ENCODE measurements around the gene PKMYT1.

Gene PKMYT1

GRCh38 chr16:2981899-2982250 lies 1.6 kb upstream of the PKMYT1 start:
- peak overlapping the region; percentile 82 for H3K27ac ChIP-seq (ENCODE audit: low read depth, low read length)
- no CpG with 5 or more reads among the region's 4 CpGs for WGBS (ENCODE audit: extremely low coverage, insufficient coverage, low lambda C conversion rate)

GRCh38 chr16:2981177-2981898 lies 1.1 kb upstream of the PKMYT1 start:
- no peak overlapping the region for H2BK15ac ChIP-seq (replicated peaks; ENCODE audit: low read depth)
- peak overlapping the region; percentile 96 for H3K18ac ChIP-seq (ENCODE audit: low read length)
- H3K27me3 ChIP-seq (ENCODE audit: insufficient read depth, low read length, poor library complexity), result no peaks in the 10 kb centered on the region
- peak overlapping the region; percentile 99 for H3K56ac ChIP-seq (ENCODE audit: low read length)
- no peak overlapping the region for H3K4me3 ChIP-seq (ENCODE audit: low read length)
- no peak overlapping the region for H2BK120ac ChIP-seq (ENCODE audit: low read depth, low read length)
- peaks cover 11% of the 10 kb centered on the region for H3K79me2 ChIP-seq (ENCODE audit: control insufficient read depth, insufficient read depth, low read length)
- H4K5ac ChIP-seq (ENCODE audit: low read length), result no peak overlapping the region
- peaks cover 4% of the 10 kb centered on the region for H3K36me3 ChIP-seq (ENCODE audit: control insufficient read depth, insufficient read depth, low read length)
- H3K4me2 ChIP-seq (ENCODE audit: low read length), result peak overlapping the region; percentile 3
- H3K9ac ChIP-seq (ENCODE audit: low read length), result peak overlapping the region; percentile 97
- no CpG with 5 or more reads among the region's 33 CpGs for WGBS (ENCODE audit: extremely low coverage, insufficient coverage, low lambda C conversion rate)
- no peak overlapping the region for H2AK5ac ChIP-seq (ENCODE audit: low read length)
- peak overlapping the region; percentile 82 for H3K27ac ChIP-seq (ENCODE audit: low read depth, low read length)
- DNase-seq, result peak; percentile 88
- peak overlapping the region; percentile 40 for H2BK5ac ChIP-seq (ENCODE audit: low read length)
- H3K23ac ChIP-seq (ENCODE audit: low read length), result peak overlapping the region; percentile 97
- H3K4me1 ChIP-seq (ENCODE audit: control insufficient read depth, low read depth, low read length), result peaks cover 2% of the 10 kb centered on the region
- H4K8ac ChIP-seq (ENCODE audit: low read depth, low read length), result no peak overlapping the region
- H3K79me1 ChIP-seq (ENCODE audit: low read length), result peaks cover 11% of the 10 kb centered on the region
- peak overlapping the region; percentile 96 for H3K4ac ChIP-seq (ENCODE audit: low read depth, low read length)

More at GRCh38 chr16:2981899-2982250, 1.6 kb upstream of the PKMYT1 start:
- H3K4me3 ChIP-seq (ENCODE audit: low read length), result no peak overlapping the region
- H2AK5ac ChIP-seq (ENCODE audit: low read length), result no peak overlapping the region
- H3K4me2 ChIP-seq (ENCODE audit: low read length), result peak overlapping the region; percentile 3
- peaks cover 2% of the 10 kb centered on the region for H3K4me1 ChIP-seq (ENCODE audit: control insufficient read depth, low read depth, low read length)
- H3K79me2 ChIP-seq (ENCODE audit: control insufficient read depth, insufficient read depth, low read length), result peaks cover 11% of the 10 kb centered on the region
- H2BK5ac ChIP-seq (ENCODE audit: low read length), result peak overlapping the region; percentile 40
- peaks cover 3% of the 10 kb centered on the region for H3K36me3 ChIP-seq (ENCODE audit: control insufficient read depth, insufficient read depth, low read length)
- peak overlapping the region; percentile 15 for H3K18ac ChIP-seq (ENCODE audit: low read length)
- no peak overlapping the region for H2BK15ac ChIP-seq (replicated peaks; ENCODE audit: low read depth)
- H3K27me3 ChIP-seq (ENCODE audit: insufficient read depth, low read length, poor library complexity), result no peaks in the 10 kb centered on the region
- H4K8ac ChIP-seq (ENCODE audit: low read depth, low read length), result no peak overlapping the region
- H3K4ac ChIP-seq (ENCODE audit: low read depth, low read length), result no peak overlapping the region
- H2BK120ac ChIP-seq (ENCODE audit: low read depth, low read length), result no peak overlapping the region
- no peak overlapping the region for H3K23ac ChIP-seq (ENCODE audit: low read length)
- H3K9ac ChIP-seq (ENCODE audit: low read length), result peak overlapping the region; percentile 97
- peak; percentile 69 for DNase-seq
- no peak overlapping the region for H4K5ac ChIP-seq (ENCODE audit: low read length)
- H3K56ac ChIP-seq (ENCODE audit: low read length), result peak overlapping the region; percentile 99
- peaks cover 11% of the 10 kb centered on the region for H3K79me1 ChIP-seq (ENCODE audit: low read length)

DNA sequence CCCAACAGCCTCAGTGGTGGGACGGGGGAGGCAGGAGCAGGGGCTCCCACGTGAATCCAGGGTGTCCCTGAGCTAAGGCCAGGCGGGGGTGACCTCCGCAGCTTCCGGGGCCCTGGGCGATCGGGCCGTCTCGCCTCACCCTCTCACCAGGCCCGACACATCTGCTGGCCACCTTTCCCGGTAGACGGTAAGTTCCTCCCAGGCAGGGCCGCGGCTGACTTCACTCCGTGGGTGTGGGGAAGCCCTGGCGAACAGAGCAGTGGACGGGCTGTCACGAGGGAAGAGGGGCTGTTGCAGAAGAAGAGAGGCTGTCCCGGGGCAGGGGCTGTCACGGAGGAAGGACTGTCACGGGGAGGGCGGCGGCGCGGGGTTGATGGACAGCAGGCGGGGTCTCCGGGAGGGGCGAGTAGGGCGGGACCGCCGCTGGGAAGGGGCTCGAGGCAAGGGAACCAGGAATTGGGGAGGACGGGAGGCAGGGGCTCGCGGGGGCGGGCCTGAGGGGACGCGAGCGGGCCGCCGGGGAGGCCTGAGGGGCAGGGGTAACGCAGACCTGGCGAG lies 498 bp downstream of the PKMYT1 start:
- no CpG with 5 or more reads among the region's 43 CpGs for WGBS (ENCODE audit: extremely low coverage, insufficient coverage, low lambda C conversion rate)
- H4K5ac ChIP-seq (ENCODE audit: low read length), result no peak overlapping the region
- no peak for DNase-seq
- peaks cover 11% of the 10 kb centered on the region for H3K79me1 ChIP-seq (ENCODE audit: low read length)
- H2BK120ac ChIP-seq (ENCODE audit: low read depth, low read length), result peak overlapping the region; percentile 37
- H3K4me3 ChIP-seq (ENCODE audit: low read length), result peak overlapping the region; percentile 86
- peak overlapping the region; percentile 97 for H3K4ac ChIP-seq (ENCODE audit: low read depth, low read length)
- peaks cover 11% of the 10 kb centered on the region for H3K79me2 ChIP-seq (ENCODE audit: control insufficient read depth, insufficient read depth, low read length)
- peak overlapping the region; percentile 83 for H4K8ac ChIP-seq (ENCODE audit: low read depth, low read length)
- H3K56ac ChIP-seq (ENCODE audit: low read length), result peak overlapping the region; percentile 97
- H3K27me3 ChIP-seq (ENCODE audit: insufficient read depth, low read length, poor library complexity), result no peaks in the 10 kb centered on the region
- no peak overlapping the region for H2AK5ac ChIP-seq (ENCODE audit: low read length)
- peak overlapping the region; percentile 59 for H2BK5ac ChIP-seq (ENCODE audit: low read length)
- H3K4me2 ChIP-seq (ENCODE audit: low read length), result peak overlapping the region; percentile 97
- H2BK15ac ChIP-seq (replicated peaks; ENCODE audit: low read depth), result no peak overlapping the region
- peak overlapping the region; percentile 81 for H3K27ac ChIP-seq (ENCODE audit: low read depth, low read length)
- H3K36me3 ChIP-seq (ENCODE audit: control insufficient read depth, insufficient read depth, low read length), result peaks cover 6% of the 10 kb centered on the region
- peak overlapping the region; percentile 96 for H3K9ac ChIP-seq (ENCODE audit: low read length)
- H3K23ac ChIP-seq (ENCODE audit: low read length), result peak overlapping the region; percentile 66
- H3K18ac ChIP-seq (ENCODE audit: low read length), result peak overlapping the region; percentile 97
- peaks cover 2% of the 10 kb centered on the region for H3K4me1 ChIP-seq (ENCODE audit: control insufficient read depth, low read depth, low read length)

GRCh38 chr16:2977440-2977839 lies 2.8 kb downstream of the PKMYT1 start:
- H3K4me3 ChIP-seq (ENCODE audit: low read length), result no peak overlapping the region
- H3K4ac ChIP-seq (ENCODE audit: low read depth, low read length), result no peak overlapping the region
- H2BK120ac ChIP-seq (ENCODE audit: low read depth, low read length), result no peak overlapping the region
- H3K56ac ChIP-seq (ENCODE audit: low read length), result no peak overlapping the region
- H4K8ac ChIP-seq (ENCODE audit: low read depth, low read length), result no peak overlapping the region
- no peak overlapping the region for H2AK5ac ChIP-seq (ENCODE audit: low read length)
- DNase-seq, result no peak
- H3K23ac ChIP-seq (ENCODE audit: low read length), result no peak overlapping the region
- peaks cover 11% of the 10 kb centered on the region for H3K79me1 ChIP-seq (ENCODE audit: low read length)
- no peak overlapping the region for H3K18ac ChIP-seq (ENCODE audit: low read length)
- no peak overlapping the region for H3K27ac ChIP-seq (ENCODE audit: low read depth, low read length)
- H3K79me2 ChIP-seq (ENCODE audit: control insufficient read depth, insufficient read depth, low read length), result peaks cover 11% of the 10 kb centered on the region
- H2BK15ac ChIP-seq (replicated peaks; ENCODE audit: low read depth), result no peak overlapping the region
- no peaks in the 10 kb centered on the region for H3K27me3 ChIP-seq (ENCODE audit: insufficient read depth, low read length, poor library complexity)
- H3K9ac ChIP-seq (ENCODE audit: low read length), result no peak overlapping the region
- no peak overlapping the region for H4K5ac ChIP-seq (ENCODE audit: low read length)
- H3K36me3 ChIP-seq (ENCODE audit: control insufficient read depth, insufficient read depth, low read length), result peaks cover 8% of the 10 kb centered on the region
- H2BK5ac ChIP-seq (ENCODE audit: low read length), result no peak overlapping the region
- WGBS (ENCODE audit: extremely low coverage, insufficient coverage, low lambda C conversion rate), result no CpG with 5 or more reads among the region's 6 CpGs
- peaks cover 2% of the 10 kb centered on the region for H3K4me1 ChIP-seq (ENCODE audit: control insufficient read depth, low read depth, low read length)
- no peak overlapping the region for H3K4me2 ChIP-seq (ENCODE audit: low read length)

GRCh38 chr16:2976673-2977072 lies 3.6 kb downstream of the PKMYT1 start:
- Histone ChIP-seq H2BK5ac (ENCODE audit: low read length) (no peak overlapping the region), H3K79me2 (ENCODE audit: control insufficient read depth, insufficient read depth, low read length) (peaks cover 11% of the 10 kb centered on the region)

More at GRCh38 chr16:2976673-2977072, 3.6 kb downstream of the PKMYT1 start:
- no peak overlapping the region for H3K4ac ChIP-seq (ENCODE audit: low read depth, low read length)
- H3K18ac ChIP-seq (ENCODE audit: low read length), result no peak overlapping the region
- H3K27me3 ChIP-seq (ENCODE audit: insufficient read depth, low read length, poor library complexity), result no peaks in the 10 kb centered on the region
- H3K9ac ChIP-seq (ENCODE audit: low read length), result no peak overlapping the region
- no peak overlapping the region for H4K8ac ChIP-seq (ENCODE audit: low read depth, low read length)
- no peak for DNase-seq
- H2BK15ac ChIP-seq (replicated peaks; ENCODE audit: low read depth), result no peak overlapping the region
- no peak overlapping the region for H4K5ac ChIP-seq (ENCODE audit: low read length)
- no peak overlapping the region for H3K23ac ChIP-seq (ENCODE audit: low read length)
- no peak overlapping the region for H3K56ac ChIP-seq (ENCODE audit: low read length)
- WGBS (ENCODE audit: extremely low coverage, insufficient coverage, low lambda C conversion rate), result no CpG with 5 or more reads among the region's 15 CpGs
- H2BK120ac ChIP-seq (ENCODE audit: low read depth, low read length), result no peak overlapping the region
- H3K4me3 ChIP-seq (ENCODE audit: low read length), result no peak overlapping the region
- no peak overlapping the region for H3K27ac ChIP-seq (ENCODE audit: low read depth, low read length)
- peaks cover 10% of the 10 kb centered on the region for H3K36me3 ChIP-seq (ENCODE audit: control insufficient read depth, insufficient read depth, low read length)
- H3K79me1 ChIP-seq (ENCODE audit: low read length), result peaks cover 11% of the 10 kb centered on the region
- no peak overlapping the region for H2AK5ac ChIP-seq (ENCODE audit: low read length)
- no peak overlapping the region for H3K4me2 ChIP-seq (ENCODE audit: low read length)
- H3K4me1 ChIP-seq (ENCODE audit: control insufficient read depth, low read depth, low read length), result no peaks in the 10 kb centered on the region

All from mesendoderm (in vitro differentiated cells).